ENCODE data around the gene FGFR3.
"Not testable (repeated sequence)": the region's sequence is repeated elsewhere in the genome, so short reads cannot be mapped to it uniquely, and the experiment has no call there.

Gene FGFR3

GRCh38 chr4:1815096-1815996 lies 22.3 kb downstream of the FGFR3 start:
- no peak for DNase-seq (ENCODE audit: extremely low read depth in 1 of 2, low read depth in 1 of 2)

GRCh38 chr4:1815997-1816860 lies 23.1 kb downstream of the FGFR3 start:
- DNase-seq (ENCODE audit: extremely low read depth in 1 of 2, low read depth in 1 of 2) = no peak

GRCh38 chr4:1819284-1819683 lies 26.2 kb downstream of the FGFR3 start:
- no peak for DNase-seq (ENCODE audit: extremely low read depth in 1 of 2, low read depth in 1 of 2)

- no peak for DNase-seq (ENCODE audit: extremely low read depth in 1 of 2, low read depth in 1 of 2)
Observed at GRCh38 chr4:1819816-1820215, 26.7 kb downstream of the FGFR3 start.

- no peak for DNase-seq (ENCODE audit: extremely low read depth in 1 of 2, low read depth in 1 of 2)
Observed at GRCh38 chr4:1821679-1822567, 28.8 kb downstream of the FGFR3 start.

- DNase-seq (ENCODE audit: extremely low read depth in 1 of 2, low read depth in 1 of 2) = no peak
Observed at GRCh38 chr4:1822568-1823544, 29.8 kb downstream of the FGFR3 start.

GRCh38 chr4:1823545-1823932 lies 30.4 kb downstream of the FGFR3 start:
- no peak for DNase-seq (ENCODE audit: extremely low read depth in 1 of 2, low read depth in 1 of 2)

- no peak for DNase-seq (ENCODE audit: extremely low read depth in 1 of 2, low read depth in 1 of 2)
Observed at GRCh38 chr4:1824746-1825145, 31.7 kb downstream of the FGFR3 start.

GRCh38 chr4:1825326-1825725 lies 32.2 kb downstream of the FGFR3 start:
- no peak for DNase-seq (ENCODE audit: extremely low read depth in 1 of 2, low read depth in 1 of 2)

GRCh38 chr4:1826531-1827350 lies 33.6 kb downstream of the FGFR3 start:
- DNase-seq (ENCODE audit: extremely low read depth in 1 of 2, low read depth in 1 of 2) = no peak

GRCh38 chr4:1830234-1830633 lies 37.1 kb downstream of the FGFR3 start:
- DNase-seq (ENCODE audit: extremely low read depth in 1 of 2, low read depth in 1 of 2) = no peak

- no peak for DNase-seq (ENCODE audit: extremely low read depth in 1 of 2, low read depth in 1 of 2)
Observed at GRCh38 chr4:1830642-1831228, 37.6 kb downstream of the FGFR3 start.

- DNase-seq (ENCODE audit: extremely low read depth in 1 of 2, low read depth in 1 of 2) = no peak
Observed at GRCh38 chr4:1831331-1831730, 38.2 kb downstream of the FGFR3 start.

GRCh38 chr4:1832690-1833089 lies 39.6 kb downstream of the FGFR3 start:
- DNase-seq (ENCODE audit: extremely low read depth in 1 of 2, low read depth in 1 of 2) = no peak

- DNase-seq (ENCODE audit: extremely low read depth in 1 of 2, low read depth in 1 of 2) = no peak
Observed at GRCh38 chr4:1833307-1834046, 40.4 kb downstream of the FGFR3 start.

- no peak for DNase-seq (ENCODE audit: extremely low read depth in 1 of 2, low read depth in 1 of 2)
Observed at GRCh38 chr4:1834047-1834775, 41.1 kb downstream of the FGFR3 start.

GRCh38 chr4:1835836-1836235 lies 42.7 kb downstream of the FGFR3 start:
- not testable (repeated sequence) for DNase-seq (ENCODE audit: extremely low read depth in 1 of 2, low read depth in 1 of 2)

Data from activated CD8-positive, alpha-beta memory T cell treated with anti-CD3 and anti-CD28 coated beads for 1 hour (primary cell).